ENCODE data around the gene HDAC1. TPM values are rescaled to one million over a fixed set of nuclear protein-coding genes. Genes with fewer than 3 reads are reported as not detected.

HDAC1 gene
- total RNA-seq, 2 donors from 2014 or later, result 50.9 to 52.0 TPM

DNA sequence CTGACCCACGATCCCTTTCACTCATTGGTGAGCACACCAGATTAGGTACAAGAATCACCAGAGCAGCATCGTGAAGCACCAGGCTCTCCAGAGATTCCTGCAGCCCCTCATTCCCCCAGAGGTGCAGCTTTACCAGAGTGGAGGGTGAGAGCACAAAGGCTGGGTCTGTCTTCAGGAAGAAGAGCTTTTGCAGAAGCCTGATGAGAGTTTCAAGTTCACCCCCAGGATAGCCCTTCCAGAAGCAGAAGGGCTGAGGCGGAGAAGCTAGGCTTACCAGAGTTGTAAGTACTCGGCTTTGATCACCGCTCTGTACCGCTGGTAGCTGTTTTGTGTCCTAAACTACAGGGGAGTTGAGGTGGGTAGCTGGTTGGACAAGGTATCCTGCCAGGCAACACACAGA, 73.6 kb downstream of the HDAC1 start:
- Histone ChIP-seq H3K4me1 (ENCODE audit: control insufficient read depth in 1 of 2, low read depth in 2 of 2) (peaks cover 3 to 14% of the 10 kb centered on the region in 2 donors), H3K4me3 (no peak overlapping the region)
- DNase-seq (ENCODE audit: low spot score), result no peak

DNA sequence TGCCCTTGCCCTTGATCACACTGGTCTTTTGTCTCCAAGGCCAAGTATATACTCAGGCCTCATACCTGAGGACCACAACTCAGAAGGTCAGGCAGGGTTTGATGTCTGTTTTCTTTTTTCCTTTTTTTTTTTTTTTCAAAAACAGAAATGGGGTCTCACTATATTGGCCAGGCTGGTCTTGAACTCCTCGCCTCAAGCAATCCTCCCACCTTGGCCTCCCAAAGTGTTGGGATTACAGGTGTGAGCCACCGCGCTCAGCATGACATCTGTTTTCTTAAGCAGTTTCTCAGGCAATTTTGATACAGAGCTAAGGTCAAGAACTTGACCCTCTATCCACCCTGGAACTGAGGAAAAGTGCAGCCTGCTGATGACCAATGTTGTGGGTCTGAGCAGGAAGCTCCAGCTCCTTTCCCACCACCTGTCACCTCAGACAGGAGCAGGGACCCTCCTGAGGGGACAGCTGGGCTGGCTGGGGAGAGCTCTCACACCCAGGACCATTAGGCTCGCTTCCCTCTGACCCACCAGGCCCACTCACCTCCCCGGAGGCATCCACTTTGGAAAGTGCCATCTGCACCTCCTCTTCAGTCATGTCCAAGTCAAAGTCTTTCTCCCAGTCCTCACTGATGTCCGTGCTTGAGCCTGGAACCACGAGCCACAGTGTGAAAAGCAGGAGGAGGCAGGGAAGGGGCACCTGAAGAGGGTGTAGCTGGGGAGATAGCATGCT, 76.2 kb downstream of the HDAC1 start:
- TF ChIP-seq, protein P1, sequence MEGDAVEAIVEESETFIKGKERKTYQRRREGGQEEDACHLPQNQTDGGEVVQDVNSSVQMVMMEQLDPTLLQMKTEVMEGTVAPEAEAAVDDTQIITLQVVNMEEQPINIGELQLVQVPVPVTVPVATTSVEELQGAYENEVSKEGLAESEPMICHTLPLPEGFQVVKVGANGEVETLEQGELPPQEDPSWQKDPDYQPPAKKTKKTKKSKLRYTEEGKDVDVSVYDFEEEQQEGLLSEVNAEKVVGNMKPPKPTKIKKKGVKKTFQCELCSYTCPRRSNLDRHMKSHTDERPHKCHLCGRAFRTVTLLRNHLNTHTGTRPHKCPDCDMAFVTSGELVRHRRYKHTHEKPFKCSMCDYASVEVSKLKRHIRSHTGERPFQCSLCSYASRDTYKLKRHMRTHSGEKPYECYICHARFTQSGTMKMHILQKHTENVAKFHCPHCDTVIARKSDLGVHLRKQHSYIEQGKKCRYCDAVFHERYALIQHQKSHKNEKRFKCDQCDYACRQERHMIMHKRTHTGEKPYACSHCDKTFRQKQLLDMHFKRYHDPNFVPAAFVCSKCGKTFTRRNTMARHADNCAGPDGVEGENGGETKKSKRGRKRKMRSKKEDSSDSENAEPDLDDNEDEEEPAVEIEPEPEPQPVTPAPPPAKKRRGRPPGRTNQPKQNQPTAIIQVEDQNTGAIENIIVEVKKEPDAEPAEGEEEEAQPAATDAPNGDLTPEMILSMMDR (IDR thresholded peaks at IDR 0.05), result no peak
- no peak for DNase-seq (ENCODE audit: low spot score)
- peaks cover 56% of the 10 kb centered on the region for H3K36me3 ChIP-seq
- no peaks in the 10 kb centered on the region for H3K9me3 ChIP-seq
- no peaks in the 10 kb centered on the region for H3K27me3 ChIP-seq (replicated peaks; ENCODE audit: insufficient read depth)
- H3K4me1 ChIP-seq (ENCODE audit: control insufficient read depth in 1 of 2, low read depth in 2 of 2), result no peaks in the 10 kb centered on the region
- no peak for ATAC-seq (ENCODE audit: insufficient number of reproducible peaks, low FRiP score, low read depth)
- H3K4me3 ChIP-seq, result no peak overlapping the region
- no peak overlapping the region for H3K27ac ChIP-seq

More for the DNA sequence above, 73.6 kb downstream of the HDAC1 start:
- Histone ChIP-seq H3K36me3 (peaks cover 42% of the 10 kb centered on the region), H3K27ac (no peak overlapping the region), H3K9me3 (no peaks in the 10 kb centered on the region), H3K27me3 (replicated peaks; ENCODE audit: insufficient read depth) (no peaks in the 10 kb centered on the region)
- TF ChIP-seq, protein P1 (IDR thresholded peaks at IDR 0.05), result no peak
- ATAC-seq (ENCODE audit: insufficient number of reproducible peaks, low FRiP score, low read depth), result no peak

DNA sequence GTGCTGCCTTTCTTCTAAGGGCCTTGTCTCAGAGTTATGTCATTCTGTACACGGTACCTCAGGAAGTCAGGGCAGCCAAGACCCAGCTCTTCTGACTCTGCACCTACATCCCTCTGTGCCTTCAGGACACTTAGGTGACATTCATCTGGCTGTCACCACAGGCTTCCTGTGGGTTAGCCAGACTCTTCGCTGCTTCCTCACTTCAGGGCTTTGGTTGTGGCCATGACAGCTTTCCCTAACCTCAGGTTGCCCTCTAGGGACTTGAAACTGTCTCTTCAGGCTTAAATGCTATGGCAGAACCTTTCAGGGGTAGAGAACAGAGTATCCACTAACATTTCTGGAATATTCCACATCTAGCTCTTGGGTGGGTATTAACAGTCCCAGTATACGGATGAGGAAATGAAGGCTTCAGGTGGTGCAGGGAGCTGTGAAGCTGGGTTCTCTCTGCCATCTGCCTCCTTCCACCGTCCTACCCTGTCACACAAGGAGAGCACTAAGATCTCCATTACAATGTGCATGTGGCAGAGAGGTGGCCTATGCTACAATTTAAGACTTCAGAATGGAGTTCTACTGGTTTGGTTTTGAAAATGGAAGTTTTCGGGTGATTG, 80.4 kb downstream of the HDAC1 start:
- Histone ChIP-seq H3K9me3 (no peaks in the 10 kb centered on the region), H3K4me1 (ENCODE audit: control insufficient read depth in 1 of 2, low read depth in 2 of 2) (no peaks in the 10 kb centered on the region), H3K36me3 (peaks cover 77% of the 10 kb centered on the region), H3K27me3 (replicated peaks; ENCODE audit: insufficient read depth) (no peaks in the 10 kb centered on the region), H3K27ac (no peak overlapping the region), H3K4me3 (no peak overlapping the region)
- ATAC-seq (ENCODE audit: insufficient number of reproducible peaks, low FRiP score, low read depth) (no peak), DNase-seq (ENCODE audit: low spot score) (no peak)
- TF ChIP-seq, protein P1 (IDR thresholded peaks at IDR 0.05), result no peak

DNA sequence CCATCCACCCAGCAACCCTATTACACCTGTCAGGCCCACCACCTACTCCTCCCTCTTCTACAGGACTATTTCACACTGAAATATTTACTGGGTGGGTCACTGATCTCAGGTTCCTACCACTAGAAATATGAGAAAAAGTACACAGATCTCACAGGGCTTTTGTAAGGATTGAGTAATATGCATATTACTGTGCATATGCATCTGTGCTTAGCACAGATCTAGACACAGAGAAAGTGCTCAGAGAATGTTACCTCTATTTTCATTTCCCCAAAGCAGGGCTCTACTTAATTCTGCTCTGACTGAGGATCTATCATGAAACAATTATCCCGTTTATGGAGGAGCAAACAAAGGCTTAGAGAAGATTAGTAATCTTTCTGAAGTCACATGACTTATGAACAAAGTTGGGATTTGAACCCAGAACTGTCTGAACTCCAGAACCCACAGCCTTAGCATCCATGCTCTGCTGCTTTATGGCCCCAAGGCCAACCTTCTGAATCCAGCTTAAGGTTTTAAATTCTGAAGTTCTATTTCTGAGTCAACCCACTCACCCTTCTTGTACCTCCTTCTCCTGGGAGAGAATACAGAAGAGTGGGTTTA, 82.2 kb downstream of the HDAC1 start:
- TF ChIP-seq, protein P1 (IDR thresholded peaks at IDR 0.05), result no peak
- H3K9me3 ChIP-seq, result no peaks in the 10 kb centered on the region
- DNase-seq (ENCODE audit: low spot score) (no peak), ATAC-seq (ENCODE audit: insufficient number of reproducible peaks, low FRiP score, low read depth) (no peak)
- H3K36me3 ChIP-seq, result peaks cover 77% of the 10 kb centered on the region
- H3K4me3 ChIP-seq, result no peak overlapping the region
- H3K4me1 ChIP-seq (ENCODE audit: control insufficient read depth in 1 of 2, low read depth in 2 of 2), result no peaks in the 10 kb centered on the region
- H3K27ac ChIP-seq, result no peak overlapping the region
- no peaks in the 10 kb centered on the region for H3K27me3 ChIP-seq (replicated peaks; ENCODE audit: insufficient read depth)

DNA sequence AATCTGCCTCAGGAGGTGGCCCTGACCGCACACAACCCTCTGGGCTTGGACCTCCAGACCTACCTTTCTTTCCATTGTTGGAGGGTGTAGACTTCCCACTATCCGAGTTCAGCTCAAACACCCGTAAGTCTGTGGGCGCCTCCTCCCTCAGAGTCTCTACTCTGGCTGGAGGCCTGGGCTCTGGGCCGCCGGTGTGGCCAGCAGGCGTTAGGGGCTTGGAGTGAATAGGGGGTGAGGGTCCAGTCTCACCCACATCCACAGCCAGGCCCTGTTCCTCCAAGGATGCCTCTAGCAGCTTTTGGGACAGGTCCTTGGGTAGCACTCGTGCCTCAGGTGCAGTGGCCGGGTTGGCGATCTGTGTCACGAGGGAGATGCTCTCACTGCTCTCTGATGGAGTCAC, 84.3 kb downstream of the HDAC1 start:
- H3K36me3 ChIP-seq, result peaks cover 91% of the 10 kb centered on the region
- DNase-seq (ENCODE audit: low spot score), result no peak

More for the DNA sequence above, 84.3 kb downstream of the HDAC1 start:
- Histone ChIP-seq H3K4me1 (ENCODE audit: control insufficient read depth in 1 of 2, low read depth in 2 of 2) (no peaks in the 10 kb centered on the region), H3K27me3 (replicated peaks; ENCODE audit: insufficient read depth) (no peaks in the 10 kb centered on the region), H3K4me3 (no peak overlapping the region), H3K27ac (no peak overlapping the region), H3K9me3 (no peaks in the 10 kb centered on the region)
- no peak for ATAC-seq (ENCODE audit: insufficient number of reproducible peaks, low FRiP score, low read depth)
- TF ChIP-seq, protein P1 (IDR thresholded peaks at IDR 0.05), result no peak
